Measurements from ENCODE around the gene APLP1.

DNA sequence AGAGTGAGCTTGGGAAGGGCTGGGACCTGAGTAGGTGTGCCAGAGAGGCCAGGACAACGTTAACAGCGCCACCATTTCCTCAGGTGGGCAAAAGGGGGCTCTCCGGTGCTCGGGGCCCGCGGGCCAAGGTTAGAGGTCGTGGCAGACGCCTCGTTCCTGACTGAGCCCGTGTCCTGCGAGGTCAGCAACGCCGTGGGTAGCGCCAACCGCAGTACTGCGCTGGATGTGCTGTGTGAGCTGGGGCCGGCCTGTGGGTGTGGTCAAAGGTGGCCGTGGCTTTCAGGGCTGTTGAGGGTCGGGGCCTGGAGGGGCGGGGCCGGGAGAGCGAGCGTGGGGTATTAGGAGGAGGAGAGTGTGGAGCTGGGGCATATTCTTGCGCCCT is 7.9 kb upstream of the APLP1 start:
- TF ChIP-seq, protein P1, sequence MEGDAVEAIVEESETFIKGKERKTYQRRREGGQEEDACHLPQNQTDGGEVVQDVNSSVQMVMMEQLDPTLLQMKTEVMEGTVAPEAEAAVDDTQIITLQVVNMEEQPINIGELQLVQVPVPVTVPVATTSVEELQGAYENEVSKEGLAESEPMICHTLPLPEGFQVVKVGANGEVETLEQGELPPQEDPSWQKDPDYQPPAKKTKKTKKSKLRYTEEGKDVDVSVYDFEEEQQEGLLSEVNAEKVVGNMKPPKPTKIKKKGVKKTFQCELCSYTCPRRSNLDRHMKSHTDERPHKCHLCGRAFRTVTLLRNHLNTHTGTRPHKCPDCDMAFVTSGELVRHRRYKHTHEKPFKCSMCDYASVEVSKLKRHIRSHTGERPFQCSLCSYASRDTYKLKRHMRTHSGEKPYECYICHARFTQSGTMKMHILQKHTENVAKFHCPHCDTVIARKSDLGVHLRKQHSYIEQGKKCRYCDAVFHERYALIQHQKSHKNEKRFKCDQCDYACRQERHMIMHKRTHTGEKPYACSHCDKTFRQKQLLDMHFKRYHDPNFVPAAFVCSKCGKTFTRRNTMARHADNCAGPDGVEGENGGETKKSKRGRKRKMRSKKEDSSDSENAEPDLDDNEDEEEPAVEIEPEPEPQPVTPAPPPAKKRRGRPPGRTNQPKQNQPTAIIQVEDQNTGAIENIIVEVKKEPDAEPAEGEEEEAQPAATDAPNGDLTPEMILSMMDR (IDR thresholded peaks at IDR 0.05), result no peak
- TF ChIP-seq POLR2A (IDR thresholded peaks at IDR 0.05), result no peak

Data from thyroid gland (tissue), 4 donors.